ENCODE measurements around the gene PHACTR1.
"Not testable (repeated sequence)": the region's sequence is repeated elsewhere in the genome, so short reads cannot be mapped to it uniquely, and the experiment has no call there.

PHACTR1 gene

GRCh38 chr6:12716298-12716916, at the start of gene PHACTR1:
Gene PHACTR1, plus strand, starts transcription at chr6:12716767.
- DNase-seq (ENCODE audit: low read depth), result no peak

DNA sequence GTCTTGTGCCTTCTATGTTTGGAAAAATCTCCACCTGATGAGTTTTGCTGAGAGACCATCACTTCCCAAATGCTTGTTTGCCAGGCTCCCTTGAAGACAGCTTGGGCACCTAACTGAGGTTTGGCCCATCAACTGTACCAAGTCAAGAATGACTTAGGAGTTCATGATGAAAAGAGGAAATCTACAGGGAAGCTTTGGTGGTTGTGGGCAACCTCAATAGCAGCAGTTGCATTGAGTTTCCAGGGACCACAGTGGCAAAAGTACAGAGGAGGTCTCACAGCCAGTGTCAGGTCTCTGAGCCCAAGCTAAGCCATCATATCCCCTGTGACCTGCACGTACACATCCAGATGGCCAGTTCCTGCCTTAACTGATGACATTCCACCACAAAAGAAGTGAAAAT, 49.7 kb upstream of the PHACTR1 start:
- DNase-seq (ENCODE audit: low read depth), result no peak

DNA sequence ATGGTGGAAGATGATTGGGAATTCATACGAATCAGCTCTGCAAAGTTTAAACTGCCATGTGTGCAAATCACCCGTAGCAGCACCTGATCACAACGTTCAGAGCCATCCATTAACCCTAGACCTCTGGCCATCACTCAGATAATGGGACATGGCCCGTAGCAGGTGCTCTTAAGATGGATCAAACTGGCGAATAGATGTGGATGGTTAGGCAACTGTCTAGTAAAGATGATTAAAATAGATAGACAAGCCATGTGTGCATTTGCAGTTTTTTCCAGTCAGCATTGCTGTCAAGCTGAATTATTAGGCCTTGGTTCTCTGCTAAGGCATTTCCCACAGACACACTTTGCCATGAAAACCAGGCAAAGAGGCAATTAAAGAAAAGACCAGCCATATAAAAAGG, 40.6 kb upstream of the PHACTR1 start:
- DNase-seq (ENCODE audit: low read depth), result no peak

GRCh38 chr6:12679341-12679740, 37.2 kb upstream of the PHACTR1 start:
- DNase-seq (ENCODE audit: low read depth), result no peak

- no peak for DNase-seq (ENCODE audit: low read depth)
Measured at GRCh38 chr6:12693122-12693521, 23.4 kb upstream of the PHACTR1 start.

GRCh38 chr6:12698298-12698697, 18.3 kb upstream of the PHACTR1 start:
- no peak for DNase-seq (ENCODE audit: low read depth)

- no peak for DNase-seq (ENCODE audit: low read depth)
Measured at GRCh38 chr6:12704946-12705345, 11.6 kb upstream of the PHACTR1 start.

GRCh38 chr6:12709116-12709515, 7.5 kb upstream of the PHACTR1 start:
- DNase-seq (ENCODE audit: low read depth), result peak; percentile 55

- peak; percentile 8 for DNase-seq (ENCODE audit: low read depth)
Measured at GRCh38 chr6:12709556-12710232, 6.9 kb upstream of the PHACTR1 start.

DNA sequence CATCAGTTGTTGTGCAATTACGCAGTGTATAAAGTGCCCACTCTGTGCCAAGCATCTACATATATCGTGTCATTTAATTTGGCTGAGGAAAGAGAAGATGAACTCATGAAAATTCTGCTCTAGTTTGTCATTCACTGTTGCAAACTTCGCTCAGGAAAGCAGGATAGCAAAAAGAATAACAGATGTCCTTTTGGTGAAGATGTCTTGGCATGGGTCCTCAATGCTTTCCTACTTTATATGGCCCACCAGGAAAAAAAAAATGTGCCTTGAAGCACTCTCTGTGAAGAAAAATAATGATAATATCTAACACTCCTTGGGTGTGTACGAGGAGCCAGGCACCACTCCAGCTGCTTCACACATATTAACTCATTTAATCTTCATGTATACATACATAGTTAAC, 5.6 kb upstream of the PHACTR1 start:
- no peak for DNase-seq (ENCODE audit: low read depth)

- no peak for DNase-seq (ENCODE audit: low read depth)
Measured at GRCh38 chr6:12714022-12714421, 2.5 kb upstream of the PHACTR1 start.

DNA sequence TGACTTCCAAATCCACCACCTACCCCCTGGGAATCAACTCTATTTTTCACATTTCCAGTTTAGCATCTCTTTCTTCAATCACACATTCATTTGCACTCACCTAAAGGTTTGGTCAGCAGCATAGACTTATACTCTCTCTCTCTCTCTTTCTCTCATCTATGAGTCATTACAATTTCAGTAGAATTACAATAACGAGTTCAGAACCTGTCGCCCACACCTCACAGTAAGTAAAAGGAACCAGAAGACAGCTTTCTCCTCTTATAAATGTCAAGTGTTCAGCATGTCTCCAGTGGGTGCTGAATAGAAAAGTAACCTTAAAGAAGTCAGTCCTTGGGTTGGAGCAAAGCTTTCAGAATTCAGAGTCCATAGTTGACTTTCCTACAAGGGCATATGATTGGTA, 1.1 kb upstream of the PHACTR1 start:
- DNase-seq (ENCODE audit: low read depth), result no peak

- DNase-seq (ENCODE audit: low read depth), result no peak
Measured at GRCh38 chr6:12717356-12717755, 789 bp downstream of the PHACTR1 start.

DNA sequence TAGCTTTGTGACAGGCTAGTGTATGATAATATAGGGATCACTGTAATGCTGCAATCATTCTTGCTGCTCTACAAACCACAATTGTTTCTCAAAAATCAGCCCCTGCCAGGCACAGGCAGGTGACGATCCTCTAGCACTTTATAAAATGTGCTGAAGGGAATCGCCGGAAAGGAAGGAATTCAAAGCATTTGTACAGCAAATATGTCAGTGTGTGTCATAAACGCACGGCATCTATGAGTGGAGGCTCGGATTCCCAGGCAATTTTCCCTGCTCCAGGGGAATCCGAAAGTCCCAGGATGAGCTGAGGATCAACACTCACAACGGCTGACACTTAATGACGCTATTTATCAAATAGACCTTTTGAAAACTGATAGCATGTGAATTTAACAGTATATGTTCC, 1.4 kb downstream of the PHACTR1 start:
- DNase-seq (ENCODE audit: low read depth), result peak; percentile 21

DNA sequence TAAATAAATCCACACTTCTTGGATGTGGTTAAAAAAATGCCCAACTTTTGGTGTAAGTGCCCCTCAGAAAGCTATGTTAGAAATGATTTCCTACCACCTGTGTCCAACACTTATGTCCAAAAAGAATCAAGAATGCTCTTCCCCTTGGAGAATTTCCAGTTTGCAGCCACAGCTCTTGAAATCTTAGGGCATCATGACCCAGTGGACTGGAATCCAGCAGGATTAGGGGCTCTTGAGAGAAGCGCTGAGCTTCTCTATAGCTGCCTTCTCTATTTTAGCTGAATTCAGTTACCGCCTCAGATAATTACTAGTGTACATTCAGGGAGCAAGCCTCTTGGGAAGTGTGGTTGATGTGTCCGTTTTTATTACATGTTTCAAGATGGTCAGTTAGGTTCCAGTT, 2.5 kb downstream of the PHACTR1 start:
- DNase-seq (ENCODE audit: low read depth), result no peak

DNA sequence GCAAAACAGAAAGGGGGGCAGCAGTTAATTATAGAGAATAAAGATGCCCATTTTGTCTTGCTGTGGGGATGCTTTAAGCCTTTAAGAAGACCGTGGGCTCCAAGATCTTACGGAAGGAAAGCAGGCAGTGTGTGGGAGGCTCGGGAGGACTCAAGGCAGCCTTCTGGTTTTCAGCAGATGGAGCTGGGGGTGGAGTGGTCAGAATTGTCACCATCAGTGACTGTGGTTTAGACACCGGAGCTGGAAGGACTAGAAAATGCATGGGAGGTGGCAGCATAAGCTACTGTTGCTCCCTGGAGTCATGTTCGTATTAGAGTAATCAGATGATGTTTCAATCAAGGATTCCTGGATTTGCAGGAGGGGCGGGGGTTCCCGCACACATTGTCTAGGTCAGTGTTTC, 3.7 kb downstream of the PHACTR1 start:
- no peak for DNase-seq (ENCODE audit: low read depth)

DNA sequence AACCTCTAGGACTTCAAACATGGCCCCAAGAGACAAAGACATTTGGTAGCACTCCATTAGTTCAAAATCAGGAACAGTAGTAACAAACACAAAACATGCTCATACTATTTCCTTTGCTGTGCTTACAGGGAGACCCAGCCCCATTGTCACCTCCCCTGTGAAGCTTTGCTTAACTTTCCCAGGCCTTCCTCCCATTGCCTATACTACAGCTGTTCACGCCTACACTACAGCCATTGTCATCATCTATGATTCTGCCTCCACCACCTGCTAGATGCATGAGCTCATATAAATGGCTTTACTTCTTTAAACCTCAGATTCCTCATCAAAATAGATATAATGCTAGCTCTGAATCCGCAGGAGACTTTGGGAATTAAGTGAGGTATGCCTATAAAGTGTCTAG, 8.7 kb downstream of the PHACTR1 start:
- DNase-seq (ENCODE audit: low read depth), result no peak

- DNase-seq (ENCODE audit: low read depth), result no peak
Measured at GRCh38 chr6:12729467-12729866, 12.9 kb downstream of the PHACTR1 start.

- DNase-seq (ENCODE audit: low read depth), result not testable (repeated sequence)
Measured at GRCh38 chr6:12730809-12731208, 14.2 kb downstream of the PHACTR1 start.

DNA sequence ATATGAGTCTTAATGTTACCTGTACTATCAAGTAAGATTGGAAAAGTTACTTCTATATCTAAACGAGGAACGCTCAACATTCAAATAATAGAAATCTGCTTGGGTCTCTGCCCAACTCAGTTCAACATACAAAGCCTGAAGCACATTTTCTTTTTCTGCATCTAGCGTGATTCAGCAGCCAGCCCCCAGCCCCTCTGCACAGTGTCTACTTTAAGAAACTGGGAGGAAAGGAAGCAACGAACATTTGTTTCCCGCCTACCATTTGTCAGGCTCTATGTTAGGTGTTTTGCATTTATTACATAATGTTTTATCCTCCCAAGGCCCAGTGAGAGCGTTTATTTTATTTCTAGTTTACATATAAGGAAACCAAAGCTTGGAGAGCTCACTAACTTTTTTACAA, 17.3 kb downstream of the PHACTR1 start:
- no peak for DNase-seq (ENCODE audit: low read depth)

DNA sequence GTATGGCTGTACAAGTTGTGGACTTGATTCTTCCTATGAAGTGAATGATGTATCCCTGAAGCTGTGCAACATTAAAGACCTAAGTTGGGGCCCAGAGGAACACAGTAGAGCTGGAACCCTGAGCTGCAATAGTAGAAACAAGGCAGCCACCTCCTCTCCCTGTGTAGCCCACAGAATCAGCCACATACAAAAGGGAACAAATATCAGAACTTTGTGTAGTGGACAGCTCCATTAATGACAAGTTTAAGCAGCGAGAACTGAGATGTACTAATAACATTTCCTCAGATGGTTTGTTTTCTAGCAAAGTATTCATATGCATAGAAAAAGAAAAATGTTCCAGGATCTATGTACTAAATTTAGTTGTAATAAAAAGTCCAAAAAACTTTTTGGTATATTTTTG, 19.2 kb downstream of the PHACTR1 start:
- no peak for DNase-seq (ENCODE audit: low read depth)

DNA sequence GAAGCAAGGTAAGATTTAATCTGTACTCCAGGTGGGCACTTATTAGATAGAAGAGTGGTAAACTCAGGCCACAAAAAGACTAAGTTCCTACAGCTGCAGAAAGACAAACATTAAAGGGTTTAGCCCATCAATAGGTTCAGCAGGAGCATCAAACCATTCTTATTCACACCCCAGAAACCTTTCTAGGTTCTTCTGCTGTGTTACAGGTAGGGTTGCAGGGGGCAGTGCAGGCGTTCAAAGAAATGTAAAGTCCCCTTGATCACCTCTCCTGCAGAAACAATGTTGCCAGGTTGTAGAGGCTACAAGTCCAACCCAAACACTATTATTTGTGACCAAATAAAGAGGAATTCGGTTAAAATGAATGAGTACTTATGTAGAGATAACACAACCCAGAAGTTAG, 31.8 kb downstream of the PHACTR1 start:
- no peak for DNase-seq (ENCODE audit: low read depth)

DNA sequence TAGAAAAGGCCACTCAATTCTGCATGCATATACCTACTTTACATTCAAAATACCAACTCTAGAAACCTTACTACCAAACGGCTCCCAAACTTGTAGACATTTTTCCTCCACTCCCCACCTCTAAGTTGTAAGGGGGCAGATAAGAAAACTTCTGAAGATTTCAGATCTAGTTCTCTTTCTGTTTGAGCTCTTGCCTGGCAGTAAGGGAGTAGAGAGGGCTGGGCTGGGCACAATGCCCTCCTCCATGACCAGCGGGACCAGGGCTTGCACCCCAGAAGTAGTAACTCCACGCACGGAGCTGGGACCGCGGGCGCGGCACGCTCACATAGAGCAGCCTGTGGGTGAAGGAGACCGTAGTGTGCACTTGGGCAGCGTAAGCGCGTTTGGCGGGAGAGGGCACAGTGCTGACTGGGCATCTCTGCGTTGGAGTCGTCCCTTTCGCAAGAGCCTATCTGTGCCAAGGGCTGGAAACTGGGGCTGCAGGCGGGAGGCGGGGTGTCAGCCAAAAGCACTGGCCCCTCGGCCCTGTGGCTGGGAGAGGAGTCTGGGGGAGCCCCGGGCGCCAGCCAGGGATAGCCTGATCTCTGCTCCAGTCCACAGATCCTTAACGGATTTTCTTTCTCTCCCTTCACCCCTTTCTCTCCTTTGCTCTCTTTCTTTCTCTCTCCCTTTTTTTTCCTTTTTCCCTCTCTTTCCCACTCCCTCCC, 32.4 kb downstream of the PHACTR1 start:
- no peak for DNase-seq (ENCODE audit: low read depth)

All from amniotic epithelial cell (primary cell).